Ovary (tissue), 9 donors: ENCODE results near the gene JPH3. TPM values are rescaled to one million over a fixed set of nuclear protein-coding genes. Genes with fewer than 3 reads are reported as not detected.

Experiments used
- DNase-seq, 5 donors: peaks; one replicate each; pipeline ENCODE4 v3.0.0-alpha.2; 2019 to 2020
- H3K27ac ChIP-seq, 2 donors: fragments of 200-600 bp; one replicate each; pipeline versions ENCODE4 v1.5.1 to v1.8.0; 2019 to 2022
- H3K27me3 ChIP-seq: fragments of 200-600 bp; one replicate; pipeline ENCODE4 v1.8.0; 2022
- H3K36me3 ChIP-seq: fragments of 200-600 bp; sonication (generic); one replicate; pipeline ENCODE4 v1.5.1; 2019
- H3K4me1 ChIP-seq: one replicate; pipeline ENCODE4 v1.8.1; 2013; ENCODE audit warnings: mild to moderate bottlenecking, moderate library complexity; ENCODE audit not compliant: insufficient read depth
- H3K4me3 ChIP-seq: fragments of 200-600 bp; sonication (generic); one replicate; pipeline ENCODE4 v1.5.1; 2017
- H3K9me3 ChIP-seq, 2 donors: fragments of 200-600 bp in 1 of 2; sonication (generic) in 1 of 2; one replicate each; pipeline versions ENCODE4 v1.5.1 to v1.8.1; 2013 to 2019; ENCODE audit warnings: mild to moderate bottlenecking in 1 of 2, moderate library complexity in 1 of 2
- EP300 ChIP-seq: sonication (generic); formaldehyde crosslinking; IDR thresholded peaks from one replicate; pipeline ENCODE4 v1.6.1; 2017; ENCODE audit warnings: antibody characterized with exemption
- POLR2A ChIP-seq: fragments of 450-650 bp; IDR thresholded peaks from one replicate; pipeline ENCODE4 v1.6.1; 2017; ENCODE audit warnings: antibody characterized with exemption, mild to moderate bottlenecking, moderate library complexity
- WGBS, 3 donors: extraction: QIAGEN DNeasy Blood & Tissue Kit in 1 of 3; methylation state at CpG; one replicate each; pipeline versions ENCODE4 v1.1.5 to v1.1.7; 2013 to 2017; 5-methylcytosine and 5-hydroxymethylcytosine counted together
- intact Hi-C, 4 donors: fragments of 100-400 bp; cut with DNase I; formaldehyde crosslinking; loops; one replicate each; pipeline versions ENCODE4 v1.11.0 to v1.15.1; 2022 to 2023
- polyA plus RNA-seq, 2 donors: library from polyadenylated mRNA; stranded (reverse); fragments of 200-250 nt in 1 of 2; fragments of 350-450 nt in 1 of 2; fragmentation: Illumina TruSeq in 1 of 2; extraction: RNeasy Lipid Tissue Mini Kit (QIAGEN cat#74804) in 1 of 2; gene quantifications; one replicate each; pipeline ENCODE4 v1.2.3, GENCODE V29; 2013 to 2014
- total RNA-seq, 7 donors: library from RNA; depleted of rRNA in 2 of 7; stranded (reverse); fragments of >200 nt in 2 of 7; fragmentation: NEBNext Ultra II Directional in 3 of 7; extraction: Animal tissue kit (Norgen Biotek cat#: 25700) in 3 of 7; gene quantifications; one replicate each; pipeline versions ENCODE4 v1.1.0 to v1.2.4, GENCODE V29; 2016 to 2023
- TF ChIP-seq, protein P1 (sequence below), 3 donors: fragments of 450-650 bp in 2 of 3; fragments of 200-600 bp in 1 of 3; IDR thresholded peaks; one replicate each; pipeline versions ENCODE4 v1.5.1 to v1.8.0; 2016 to 2022; ENCODE audit warnings: antibody characterized with exemption in 3 of 3, mild to moderate bottlenecking in 1 of 3
- donor health status: DM: no; HTN: no; CAD: no; lungs with moderate emphysema.
- donor health status: DM: no; HTN: no; CAD: no.
- donor health status: Bipolar disorder and iron deficiency.
- donor health status: DM: yes; HTN: yes; CAD: no.
- donor health status: DM: no; HTN: no; CAD: no.
- donor health status: DM: yes; HTN: yes; CAD: no.

The JPH3 gene
- total and polyA plus RNA-seq, 9 donors = 0.11 to 0.62 (median 0.30) TPM; not detected in 3

DNA sequence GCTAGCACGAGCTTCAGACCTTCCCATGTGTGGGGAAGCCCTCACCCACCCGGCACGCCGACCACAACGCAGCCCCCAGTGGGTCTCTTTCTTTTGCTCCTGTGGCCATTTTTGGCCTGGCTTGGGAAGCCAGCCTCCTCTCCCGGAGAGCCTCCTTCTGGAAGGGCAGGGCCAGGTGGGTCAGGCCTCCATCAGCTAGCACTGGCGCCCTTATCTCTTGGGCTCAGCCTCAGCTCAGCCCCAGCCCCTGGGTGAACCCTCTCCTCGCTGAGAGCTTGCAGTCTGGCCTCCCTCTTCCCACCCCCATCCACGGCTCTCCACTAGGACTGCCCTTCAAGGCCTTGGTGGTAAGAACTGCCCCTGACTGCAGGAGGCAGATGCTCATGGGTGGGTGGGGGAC, 14.7 kb upstream of the JPH3 start:
- H3K4me3 ChIP-seq = no peak overlapping the region
- H3K36me3 ChIP-seq = no peaks in the 10 kb centered on the region
- H3K27me3 ChIP-seq = no peaks in the 10 kb centered on the region
- TF ChIP-seq POLR2A = no peak
- TF ChIP-seq, protein P1, sequence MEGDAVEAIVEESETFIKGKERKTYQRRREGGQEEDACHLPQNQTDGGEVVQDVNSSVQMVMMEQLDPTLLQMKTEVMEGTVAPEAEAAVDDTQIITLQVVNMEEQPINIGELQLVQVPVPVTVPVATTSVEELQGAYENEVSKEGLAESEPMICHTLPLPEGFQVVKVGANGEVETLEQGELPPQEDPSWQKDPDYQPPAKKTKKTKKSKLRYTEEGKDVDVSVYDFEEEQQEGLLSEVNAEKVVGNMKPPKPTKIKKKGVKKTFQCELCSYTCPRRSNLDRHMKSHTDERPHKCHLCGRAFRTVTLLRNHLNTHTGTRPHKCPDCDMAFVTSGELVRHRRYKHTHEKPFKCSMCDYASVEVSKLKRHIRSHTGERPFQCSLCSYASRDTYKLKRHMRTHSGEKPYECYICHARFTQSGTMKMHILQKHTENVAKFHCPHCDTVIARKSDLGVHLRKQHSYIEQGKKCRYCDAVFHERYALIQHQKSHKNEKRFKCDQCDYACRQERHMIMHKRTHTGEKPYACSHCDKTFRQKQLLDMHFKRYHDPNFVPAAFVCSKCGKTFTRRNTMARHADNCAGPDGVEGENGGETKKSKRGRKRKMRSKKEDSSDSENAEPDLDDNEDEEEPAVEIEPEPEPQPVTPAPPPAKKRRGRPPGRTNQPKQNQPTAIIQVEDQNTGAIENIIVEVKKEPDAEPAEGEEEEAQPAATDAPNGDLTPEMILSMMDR (IDR thresholded peaks at IDR 0.05) = no peak
- no peak for TF ChIP-seq EP300
- no peaks in the 10 kb centered on the region for H3K9me3 ChIP-seq
- no peak overlapping the region for H3K27ac ChIP-seq
- no peak for DNase-seq
- H3K4me1 ChIP-seq = peaks cover 16% of the 10 kb centered on the region
- 82 to 83% (median 82%) methylated on average over 9 of the region's 9 CpGs for WGBS, 3 donors
- intact Hi-C loops = loop anchor here (5.0 kb wide), 4 partner anchors 50 to 185 kb away; partner anchors contain the start of gene KLHDC4 (in 2 of the 4)

DNA sequence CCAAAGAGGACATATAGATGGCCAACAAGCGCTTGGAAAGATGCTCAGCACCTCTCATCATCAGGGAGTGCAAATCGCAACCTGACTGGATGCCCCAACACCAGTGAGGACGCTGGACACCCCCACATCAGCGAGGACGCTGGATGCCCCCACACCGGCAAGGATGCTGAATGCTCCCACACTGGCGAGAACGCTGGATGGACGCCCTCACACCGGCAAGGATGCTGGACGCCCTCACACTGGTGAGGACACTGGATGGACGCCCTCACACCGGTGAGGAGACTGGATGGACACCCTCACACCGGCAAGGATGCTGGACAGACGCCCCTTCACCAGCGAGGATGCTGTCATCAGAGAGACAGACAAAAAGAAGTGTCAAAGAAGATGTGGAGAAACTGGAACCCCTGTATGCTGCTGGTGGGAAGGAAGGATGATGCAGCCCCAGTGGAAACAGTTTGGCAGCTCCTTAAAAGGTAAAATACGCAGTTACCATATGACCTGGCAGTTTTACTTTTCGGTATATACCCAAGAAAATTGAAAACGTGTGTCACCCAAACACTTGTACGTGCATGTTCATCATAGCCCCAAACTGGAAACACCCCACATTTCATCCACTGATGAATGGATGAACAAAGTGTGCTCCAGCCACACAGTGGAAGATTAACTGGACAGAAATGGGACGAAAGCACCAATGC, 10.1 kb upstream of the JPH3 start:
- H3K4me1 ChIP-seq = no peaks in the 10 kb centered on the region
- intact Hi-C loops = loop anchor here in 1 of 4 donors (5.0 kb wide), 1 partner anchor 290 kb away; no protein-coding TSS in a partner anchor
- H3K36me3 ChIP-seq = no peaks in the 10 kb centered on the region
- 73 to 75% (median 73%) methylated on average over 21 of the region's 21 CpGs for WGBS, 3 donors
- no peak for DNase-seq
- H3K27ac ChIP-seq = no peak overlapping the region
- no peaks in the 10 kb centered on the region for H3K9me3 ChIP-seq
- TF ChIP-seq EP300 (no peak), POLR2A (no peak)
- TF ChIP-seq, protein P1 (IDR thresholded peaks at IDR 0.05) = no peak
- H3K27me3 ChIP-seq = no peaks in the 10 kb centered on the region
- H3K4me3 ChIP-seq = no peak overlapping the region

DNA sequence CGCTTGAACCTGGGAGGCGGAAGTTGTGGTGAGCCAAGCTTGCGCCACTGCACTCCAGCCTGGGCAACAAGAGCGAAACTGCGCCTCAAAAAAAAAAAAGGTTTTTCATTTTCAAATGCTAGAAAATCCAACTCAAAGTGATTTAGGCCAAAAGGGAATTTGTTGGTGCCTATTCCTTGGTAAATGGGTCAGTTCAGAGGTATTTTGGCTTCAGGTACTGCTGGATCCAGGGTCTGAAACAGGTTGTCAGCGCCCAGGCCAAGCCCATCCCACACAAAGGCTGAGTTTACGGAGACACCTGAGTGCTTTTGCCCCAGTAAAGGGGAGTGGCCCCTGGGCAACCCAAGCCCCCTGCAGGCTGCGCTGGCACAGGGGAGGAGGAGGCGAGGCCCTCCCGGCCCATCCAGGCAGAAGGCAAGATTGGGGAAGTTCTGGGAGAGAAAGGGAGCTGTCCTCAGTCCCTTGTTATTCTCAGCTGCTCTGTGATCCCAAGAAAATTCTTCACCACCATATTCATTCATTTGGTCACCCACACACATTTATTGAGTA, 8.5 kb upstream of the JPH3 start:
- no peak overlapping the region for H3K4me3 ChIP-seq
- TF ChIP-seq, protein P1 (IDR thresholded peaks at IDR 0.05) = no peak
- no peak for TF ChIP-seq POLR2A
- H3K27me3 ChIP-seq = no peaks in the 10 kb centered on the region
- WGBS, 3 donors = 88 to 90% (median 88%) methylated on average over 10 of the region's 10 CpGs
- H3K4me1 ChIP-seq = no peaks in the 10 kb centered on the region
- H3K9me3 ChIP-seq = no peaks in the 10 kb centered on the region
- no peak overlapping the region for H3K27ac ChIP-seq
- no peak for DNase-seq
- intact Hi-C loops = loop anchor here in 1 of 4 donors (5.0 kb wide), 1 partner anchor 289 kb away; no protein-coding TSS in a partner anchor
- no peaks in the 10 kb centered on the region for H3K36me3 ChIP-seq

DNA sequence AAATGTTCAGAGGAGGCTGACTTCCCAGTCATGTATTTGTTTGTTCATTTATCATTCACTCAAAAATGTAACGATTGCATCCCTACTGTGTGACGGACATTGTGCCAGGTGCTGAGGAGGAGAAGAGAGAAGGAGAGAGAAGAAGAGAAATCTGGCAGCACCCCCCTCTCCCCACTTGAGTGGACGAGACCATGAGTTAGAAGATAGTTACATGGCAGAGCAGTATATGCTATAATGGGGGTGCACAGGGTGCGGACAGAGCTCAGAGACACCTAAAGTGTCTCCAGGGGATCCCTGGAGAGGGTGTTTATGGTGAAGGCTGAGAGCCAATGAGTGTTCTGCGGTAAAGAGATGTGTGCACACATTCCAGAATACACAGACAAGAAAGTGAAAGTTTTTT, 6.6 kb upstream of the JPH3 start:
- Histone ChIP-seq H3K4me3 (no peak overlapping the region), H3K27me3 (no peaks in the 10 kb centered on the region), H3K4me1 (no peaks in the 10 kb centered on the region), H3K9me3 (no peaks in the 10 kb centered on the region), H3K36me3 (no peaks in the 10 kb centered on the region), H3K27ac (no peak overlapping the region)
- no peak for TF ChIP-seq EP300
- TF ChIP-seq, protein P1 (IDR thresholded peaks at IDR 0.05) = no peak
- DNase-seq = no peak
- intact Hi-C loops = no loop called here
- WGBS, 3 donors = 70 to 83% (median 76%) methylated on average over 5 of the region's 5 CpGs
